IMR-90 (cell line): ENCODE data around the gene KIF6. TPM values are rescaled to one million over a fixed set of nuclear protein-coding genes. Genes with fewer than 3 reads are reported as not detected.

Source experiments
- ATAC-seq: fragments of 200-7000 bp; cut with Tn5 transposase; 2 replicates; pipeline ENCODE4 v1.9.1; 2020; ENCODE audit warnings: low read depth, mild to moderate bottlenecking, moderate library complexity
- BruUV-seq: library from RNA; stranded (reverse); fragments of 400-500 nt; replicated peaks from 2 replicates; lab custom pipeline; 2021; lab: Mats Ljungman, UMichigan
- CTCF ChIA-PET: fragments of 300-600 bp; formaldehyde crosslinking; extraction: SDS; loops from one replicate; lab custom pipeline; 2021; ENCODE audit warnings: antibody characterized with exemption; lab: Yijun Ruan, JAX
- POLR2A ChIA-PET: fragments of 300-600 bp; sonication (Branson Sonifier 250); formaldehyde crosslinking; loops from one replicate; lab custom pipeline; 2022; ENCODE audit warnings: antibody characterized with exemption; ENCODE audit not compliant: unreplicated experiment; lab: Charles Lee
- DNase-seq: peaks from one replicate; pipeline ENCODE4 v3.0.0; 2013
- H2AFZ ChIP-seq: replicated peaks from 2 replicates; pipeline ENCODE3; 2013; ENCODE audit warnings: low read length, mild to moderate bottlenecking; ENCODE audit not compliant: poor library complexity
- H2AK5ac ChIP-seq: 2 replicates; pipeline ENCODE4 v1.6.1; 2013; ENCODE audit warnings: low read depth, low read length, inconsistent platforms
- H2AK9ac ChIP-seq: replicated peaks from 2 replicates; pipeline ENCODE3; 2013; ENCODE audit warnings: mild to moderate bottlenecking, low read depth, low read length, moderate library complexity; ENCODE audit not compliant: poor library complexity
- H2BK120ac ChIP-seq: 2 replicates; pipeline ENCODE4 v1.6.1; 2013; ENCODE audit warnings: low read depth, low read length, inconsistent platforms
- H2BK15ac ChIP-seq: 3 replicates; pipeline ENCODE4 v1.6.1; 2013; ENCODE audit warnings: low read depth, low read length, inconsistent platforms
- H2BK20ac ChIP-seq: 2 replicates; pipeline ENCODE4 v1.6.1; 2013; ENCODE audit warnings: low read depth, mild to moderate bottlenecking, inconsistent platforms, low read length, moderate library complexity
- H2BK5ac ChIP-seq: 2 replicates; pipeline ENCODE4 v1.6.1; 2013; ENCODE audit warnings: mild to moderate bottlenecking, low read depth, low read length, inconsistent platforms; ENCODE audit not compliant: poor library complexity, severe bottlenecking
- H3K14ac ChIP-seq: replicated peaks from 2 replicates; pipeline ENCODE4 v1.6.1; 2013; ENCODE audit warnings: low read depth, low read length, inconsistent platforms
- H3K18ac ChIP-seq: 2 replicates; pipeline ENCODE4 v1.6.1; 2013; ENCODE audit warnings: low read depth, low read length, control low read depth
- H3K23ac ChIP-seq: 2 replicates; pipeline ENCODE4 v1.6.1; 2013; ENCODE audit warnings: low read depth, low read length, inconsistent platforms
- H3K27ac ChIP-seq: 2 replicates; pipeline ENCODE4 v1.5.1; 2013; ENCODE audit warnings: mild to moderate bottlenecking, control low read depth, low read length; ENCODE audit not compliant: insufficient read depth
- H3K27me3 ChIP-seq: 2 replicates; pipeline ENCODE4 v1.6.1; 2013; ENCODE audit warnings: low read length; ENCODE audit not compliant: control insufficient read depth, insufficient read depth
- H3K36me3 ChIP-seq: 2 replicates; pipeline ENCODE4 v1.6.1; 2013; ENCODE audit warnings: low read length, mixed read lengths; ENCODE audit not compliant: control insufficient read depth, insufficient read depth
- H3K4ac ChIP-seq: 2 replicates; pipeline ENCODE4 v1.6.1; 2013; ENCODE audit warnings: low read depth, low read length, inconsistent platforms
- H3K4me1 ChIP-seq: 2 replicates; pipeline ENCODE4 v1.6.1; 2013; ENCODE audit warnings: low read length, mixed read lengths; ENCODE audit not compliant: control insufficient read depth, insufficient read depth
- H3K4me2 ChIP-seq: 2 replicates; pipeline ENCODE4 v1.6.1; 2013; ENCODE audit warnings: low read depth, mild to moderate bottlenecking, control low read depth, low read length, moderate library complexity
- H3K4me3 ChIP-seq: 2 replicates; pipeline ENCODE4 v1.5.1; 2013; ENCODE audit warnings: low read depth, mild to moderate bottlenecking, control low read depth, low read length, moderate library complexity; ENCODE audit not compliant: insufficient read depth
- H3K56ac ChIP-seq: 2 replicates; pipeline ENCODE4 v1.6.1; 2013; ENCODE audit warnings: low read length, inconsistent platforms; ENCODE audit not compliant: insufficient read depth; ENCODE audit errors: extremely low read depth
- H3K79me1 ChIP-seq, 2 experiments: 2 replicates each; pipeline ENCODE4 v1.6.1; 2013; ENCODE audit warnings: low read length in 2 of 2, inconsistent platforms in 1 of 2, low read depth in 1 of 2
- H3K9ac ChIP-seq: 2 replicates; pipeline ENCODE4 v1.6.1; 2013; ENCODE audit warnings: low read depth, low read length, control low read depth
- H3K9me1 ChIP-seq: 2 replicates; pipeline ENCODE4 v1.6.1; 2013; ENCODE audit warnings: low read length, inconsistent platforms; ENCODE audit not compliant: insufficient read depth
- H3K9me3 ChIP-seq: 2 replicates; pipeline ENCODE4 v1.6.1; 2013; ENCODE audit warnings: low read length; ENCODE audit not compliant: control insufficient read depth, insufficient read depth
- H4K20me1 ChIP-seq: 2 replicates; pipeline ENCODE4 v1.6.1; 2013; ENCODE audit warnings: low read length, inconsistent platforms; ENCODE audit not compliant: insufficient read depth
- H4K5ac ChIP-seq: 2 replicates; pipeline ENCODE4 v1.6.1; 2013; ENCODE audit warnings: mild to moderate bottlenecking, low read depth, low read length, control low read depth
- H4K8ac ChIP-seq, 2 experiments: 2 replicates each; pipeline ENCODE4 v1.6.1; 2013; ENCODE audit warnings: low read depth in 2 of 2, low read length in 2 of 2, control low read depth in 1 of 2, inconsistent platforms in 1 of 2
- H4K91ac ChIP-seq: 2 replicates; pipeline ENCODE4 v1.6.1; 2013; ENCODE audit warnings: low read depth, low read length, inconsistent platforms; ENCODE audit not compliant: insufficient read depth
- BHLHE40 ChIP-seq: fragments of 150-350 bp; IDR thresholded peaks from 2 replicates; pipeline ENCODE4 v1.6.1; 2016; ENCODE audit warnings: mild to moderate bottlenecking, low read depth, low read length
- CEBPB ChIP-seq: IDR thresholded peaks from 2 replicates; pipeline ENCODE4 v1.6.1; 2012; ENCODE audit warnings: low read depth, low read length, improper control_type of control experiment
- CHD1 ChIP-seq: IDR thresholded peaks from 2 replicates; pipeline ENCODE4 v1.6.1; 2012; ENCODE audit warnings: low read depth, low read length, improper control_type of control experiment
- CTCF ChIP-seq: conservative IDR thresholded peaks from 2 replicates; pipeline ENCODE4 v1.5.1; 2012; ENCODE audit warnings: mild to moderate bottlenecking, low read depth, low read length, improper control_type of control experiment
- ELK1 ChIP-seq: fragments of 150-350 bp; IDR thresholded peaks from 2 replicates; pipeline ENCODE4 v1.6.1; 2016; ENCODE audit warnings: low read depth, mild to moderate bottlenecking, low read length, moderate library complexity, borderline replicate concordance
- FOS ChIP-seq: fragments of 150-350 bp; IDR thresholded peaks from 2 replicates; pipeline ENCODE4 v1.6.1; 2016; ENCODE audit warnings: low read depth, low read length
- MAFK ChIP-seq: IDR thresholded peaks from 2 replicates; pipeline ENCODE4 v1.6.1; 2012; ENCODE audit warnings: low read depth, low read length, improper control_type of control experiment
- MAZ ChIP-seq: IDR thresholded peaks from 2 replicates; pipeline ENCODE4 v1.6.1; 2012; ENCODE audit warnings: low read depth, mild to moderate bottlenecking, low read length, improper control_type of control experiment, moderate library complexity, borderline replicate concordance
- MXI1 ChIP-seq: IDR thresholded peaks from 2 replicates; pipeline ENCODE4 v1.6.1; 2012; ENCODE audit warnings: low read depth, mild to moderate bottlenecking, low read length, moderate library complexity, borderline replicate concordance
- NFE2L2 ChIP-seq: fragments of 150-350 bp; IDR thresholded peaks from 2 replicates; pipeline ENCODE4 v1.6.1; 2016; ENCODE audit warnings: low read depth, mild to moderate bottlenecking, low read length
- POLR2A ChIP-seq: IDR thresholded peaks from 2 replicates; pipeline ENCODE4 v1.6.1; 2012; ENCODE audit warnings: mild to moderate bottlenecking, low read depth, low read length
- RAD21 ChIP-seq: IDR thresholded peaks from 2 replicates; pipeline ENCODE4 v1.6.1; 2012; ENCODE audit warnings: low read length, improper control_type of control experiment
- RCOR1 ChIP-seq: IDR thresholded peaks from 2 replicates; pipeline ENCODE4 v1.6.1; 2012; ENCODE audit warnings: mild to moderate bottlenecking, low read length, improper control_type of control experiment; ENCODE audit not compliant: insufficient replicate concordance
- RFX5 ChIP-seq: IDR thresholded peaks from 2 replicates; pipeline ENCODE4 v1.8.0; 2012; ENCODE audit warnings: low read depth, mild to moderate bottlenecking, low read length, moderate library complexity
- SMC3 ChIP-seq: fragments of 150-350 bp; IDR thresholded peaks from 2 replicates; pipeline ENCODE4 v1.6.1; 2016; ENCODE audit warnings: low read depth, mild to moderate bottlenecking, antibody characterized with exemption, low read length, moderate library complexity
- USF2 ChIP-seq: fragments of 150-350 bp; IDR thresholded peaks from 2 replicates; pipeline ENCODE4 v1.6.1; 2017; ENCODE audit warnings: mild to moderate bottlenecking, antibody characterized with exemption, low read length, low read depth
- WGBS, 2 experiments: methylation state at CpG; one replicate each; pipeline versions ENCODE4 v1.1.5 to v1.1.7; 2013; ENCODE audit warnings: missing lambda C conversion rate in 2 of 2; ENCODE audit not compliant: insufficient read length in 1 of 2; ENCODE audit errors: extremely low coverage in 2 of 2; 5-methylcytosine and 5-hydroxymethylcytosine counted together
- dilution Hi-C: fragments of 300-500 bp; cut with HindIII; formaldehyde crosslinking; loops from one replicate; pipeline ENCODE4 v1.14.3; 2018; ENCODE audit warnings: low sequenced_read_pairs; ENCODE audit not compliant: unreplicated experiment
- in situ Hi-C: fragments of 300-500 bp; cut with MboI; formaldehyde crosslinking; loops from 3 replicates; pipeline ENCODE4 v1.14.3; 2019; ENCODE audit warnings: low sequenced_read_pairs, inconsistent platforms, mixed read lengths
- intact Hi-C: fragments of 100-400 bp; cut with micrococcal nuclease; formaldehyde crosslinking; loops from 2 replicates; pipeline ENCODE4 v1.10.0; 2022
- polyA plus RNA-seq, 3 experiments: library from polyadenylated mRNA; depleted of rRNA; stranded (reverse); fragments of >200 nt; gene quantifications; 2 replicates each; pipeline ENCODE4 v1.2.3, GENCODE V29; 2012; ENCODE audit warnings: low replicate concordance in 1 of 3
- total RNA-seq: library from RNA; depleted of rRNA; stranded (reverse); fragments of >200 nt; gene quantifications from 2 replicates; pipeline ENCODE4 v1.2.3, GENCODE V29; 2012

KIF6 gene
- total and polyA plus RNA-seq, 2 of the 4 experiments (the other 2 are of a cell fraction): under 0.01 to 0.10 TPM

GRCh38 chr6:39328066-39328465 is 397.1 kb downstream of the KIF6 start:
- Histone ChIP-seq H3K9ac (no peak overlapping the region), H2BK15ac (no peak overlapping the region), H3K9me3 (no peaks in the 10 kb centered on the region), H3K23ac (no peak overlapping the region), H3K18ac (no peak overlapping the region), H2BK20ac (no peak overlapping the region), H3K14ac (no peak overlapping the region), H2AK9ac (no peak overlapping the region), H4K20me1 (no peaks in the 10 kb centered on the region), H3K4me2 (no peak overlapping the region), H3K27ac (no peak overlapping the region), H3K4me1 (no peaks in the 10 kb centered on the region), H3K27me3 (no peaks in the 10 kb centered on the region; the same call in 1 of the 2 replicates), H3K36me3 (no peaks in the 10 kb centered on the region), H2BK5ac (no peak overlapping the region), H3K79me1 (no peaks in the 10 kb centered on the region), H2AFZ (no peak overlapping the region), H4K5ac (no peak overlapping the region), H4K8ac (no peak overlapping the region), H2AK5ac (no peak overlapping the region), H4K91ac (no peak overlapping the region), H3K4ac (no peak overlapping the region), H3K4me3 (no peak overlapping the region), H3K9me1 (no peaks in the 10 kb centered on the region), H2BK120ac (no peak overlapping the region), H3K56ac (no peak overlapping the region)
- BruUV-seq: no TSS peak
- intact Hi-C loops: no loop called here
- no peak for TF ChIP-seq USF2
- TF ChIP-seq ELK1: no peak
- TF ChIP-seq CHD1: no peak
- no peak for TF ChIP-seq NFE2L2
- TF ChIP-seq CEBPB: no peak
- no peak for TF ChIP-seq POLR2A
- no peak for TF ChIP-seq FOS
- TF ChIP-seq RCOR1: no peak
- TF ChIP-seq MXI1: no peak
- no peak for TF ChIP-seq MAZ
- TF ChIP-seq MAFK: no peak
- no peak for TF ChIP-seq BHLHE40
- TF ChIP-seq RAD21: no peak
- no peak for TF ChIP-seq CTCF
- TF ChIP-seq SMC3: no peak
- TF ChIP-seq RFX5: no peak
- no peak for DNase-seq
- ChIA-PET CTCF (no interaction called here), POLR2A (no interaction called here)
- ATAC-seq: no peak
- in situ Hi-C loops: no loop called here
- WGBS, 2 experiments: 33% methylated on average over 2 of the region's 12 CpGs; no CpG with 5 or more reads in 1 of the 2 experiments
- dilution Hi-C loops: no loop called here
